Measurements from ENCODE around the gene ALDH1L2. TPM values are rescaled to one million over a fixed set of nuclear protein-coding genes. Genes with fewer than 3 reads are reported as not detected.
"Not testable (repeated sequence)": the region's sequence is repeated elsewhere in the genome, so short reads cannot be mapped to it uniquely, and the experiment has no call there.

Gene ALDH1L2
- total RNA-seq, 1 donor from 2014 or later, result 9.7 TPM

- intact Hi-C loops (cut with DNase I), result no loop called here
- no peak overlapping the region for H3K4me3 ChIP-seq
- DNase-seq (no peak), ATAC-seq (no peak)
- H3K27ac ChIP-seq, result no peak overlapping the region
- H3K4me1 ChIP-seq, result no peaks in the 10 kb centered on the region
- no peak for TF ChIP-seq CTCF (IDR thresholded peaks at IDR 0.05)
- H3K36me3 ChIP-seq, result no peaks in the 10 kb centered on the region
- H3K9me3 ChIP-seq, result no peaks in the 10 kb centered on the region
- H3K27me3 ChIP-seq (ENCODE audit: low read depth), result no peaks in the 10 kb centered on the region
These were observed 18.4 kb upstream of the ALDH1L2 start for GRCh38 chr12:105102673-105103072.

GRCh38 chr12:105100998-105101397 is 16.7 kb upstream of the ALDH1L2 start:
- Histone ChIP-seq H3K4me3 (no peak overlapping the region), H3K36me3 (no peaks in the 10 kb centered on the region), H3K4me1 (no peaks in the 10 kb centered on the region), H3K27ac (no peak overlapping the region), H3K27me3 (ENCODE audit: low read depth) (no peaks in the 10 kb centered on the region), H3K9me3 (no peaks in the 10 kb centered on the region)
- intact Hi-C loops (cut with DNase I), result no loop called here
- ATAC-seq, result no peak
- DNase-seq, result no peak
- no peak for TF ChIP-seq CTCF (IDR thresholded peaks at IDR 0.05)

DNA sequence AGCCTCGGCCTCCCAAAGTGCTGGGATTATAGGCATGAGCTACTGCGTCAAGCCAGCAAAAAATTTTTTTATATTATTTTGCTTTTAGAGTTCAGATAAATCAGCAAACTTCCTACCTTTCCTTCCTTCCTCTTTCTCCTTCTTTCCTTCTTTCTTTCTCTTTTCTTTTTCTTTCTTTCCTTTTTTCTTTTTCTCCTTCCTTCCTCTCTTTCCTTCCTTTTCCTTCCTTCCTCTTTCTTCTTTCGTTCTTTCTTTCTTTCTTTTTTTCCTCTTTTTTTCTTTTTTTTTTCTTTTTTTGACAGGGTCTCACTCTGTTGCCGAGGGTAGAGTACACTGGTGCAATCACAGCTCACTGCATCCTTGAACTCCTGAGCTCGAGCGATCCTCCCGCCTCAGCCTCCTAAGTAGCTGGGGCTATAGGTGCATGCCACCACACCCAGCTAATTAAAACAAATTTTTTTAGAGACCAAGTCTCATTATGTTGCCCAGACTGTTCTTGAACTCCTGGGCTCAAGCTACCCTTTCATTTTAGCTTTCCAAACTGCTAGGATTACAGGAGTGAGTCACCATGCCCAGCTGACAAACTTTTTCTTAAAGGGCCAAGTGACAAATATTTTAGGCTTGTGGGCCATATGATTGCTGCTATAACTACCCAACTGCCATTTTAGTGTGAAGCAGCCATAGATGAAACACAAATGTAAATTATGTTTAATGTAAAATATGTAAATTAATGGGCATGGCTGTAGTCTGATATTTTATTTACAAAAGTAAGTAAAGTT is 16.1 kb upstream of the ALDH1L2 start:
- ATAC-seq (no peak), DNase-seq (no peak)
- Histone ChIP-seq H3K27ac (no peak overlapping the region), H3K4me1 (no peaks in the 10 kb centered on the region), H3K4me3 (no peak overlapping the region), H3K36me3 (no peaks in the 10 kb centered on the region), H3K27me3 (ENCODE audit: low read depth) (no peaks in the 10 kb centered on the region), H3K9me3 (peaks cover 5% of the 10 kb centered on the region)
- intact Hi-C loops (cut with DNase I), result no loop called here
- no peak for TF ChIP-seq CTCF (IDR thresholded peaks at IDR 0.05)

- DNase-seq, result no peak
- H3K9me3 ChIP-seq, result peaks cover 15% of the 10 kb centered on the region
- H3K4me3 ChIP-seq, result no peak overlapping the region
- peaks cover 4% of the 10 kb centered on the region for H3K27me3 ChIP-seq (ENCODE audit: low read depth)
- no peaks in the 10 kb centered on the region for H3K36me3 ChIP-seq
- no peaks in the 10 kb centered on the region for H3K4me1 ChIP-seq
- intact Hi-C loops (cut with DNase I), result no loop called here
- no peak overlapping the region for H3K27ac ChIP-seq
- TF ChIP-seq CTCF (IDR thresholded peaks at IDR 0.05), result no peak
- ATAC-seq, result no peak
These were observed 15.1 kb upstream of the ALDH1L2 start for GRCh38 chr12:105099356-105099755.

GRCh38 chr12:105095338-105095737 is 11.1 kb upstream of the ALDH1L2 start:
- H3K4me1 ChIP-seq; intact Hi-C loops (cut with DNase I); ATAC-seq; H3K36me3 ChIP-seq; DNase-seq; H3K27me3 ChIP-seq (ENCODE audit: low read depth); H3K4me3 ChIP-seq; H3K27ac ChIP-seq: not testable (repeated sequence)
- peaks cover 15% of the 10 kb centered on the region for H3K9me3 ChIP-seq

GRCh38 chr12:105092336-105092735 is 8.1 kb upstream of the ALDH1L2 start:
- Histone ChIP-seq H3K4me1 (no peaks in the 10 kb centered on the region), H3K9me3 (peaks cover 15% of the 10 kb centered on the region), H3K27ac (no peak overlapping the region), H3K36me3 (no peaks in the 10 kb centered on the region), H3K4me3 (no peak overlapping the region), H3K27me3 (ENCODE audit: low read depth) (peaks cover 4% of the 10 kb centered on the region)
- ATAC-seq, result peak in 1 of 2 donors; percentile 61
- no peak for DNase-seq
- intact Hi-C loops (cut with DNase I), result no loop called here
- TF ChIP-seq CTCF (IDR thresholded peaks at IDR 0.05), result no peak
